Ishikawa (cell line): Measurements from ENCODE around the gene DLGAP4.
A peak's percentile ranks its signal among the peaks of the same experiment; 100 is the strongest.

Experiments used
- CEBPB ChIP-seq: IDR thresholded peaks from 2 replicates; pipeline ENCODE4 v1.6.1; 2012
- CREB1 ChIP-seq: IDR thresholded peaks from 2 replicates; pipeline ENCODE4 v1.6.1; 2012; ENCODE audit warnings: low read depth
- EGR1 ChIP-seq: IDR thresholded peaks from 2 replicates; pipeline ENCODE4 v1.6.1; 2012
- EP300 ChIP-seq: IDR thresholded peaks from 2 replicates; pipeline ENCODE4 v1.6.1; 2012; ENCODE audit warnings: borderline replicate concordance
- FOXM1 ChIP-seq: IDR thresholded peaks from 2 replicates; pipeline ENCODE4 v1.6.1; 2012; ENCODE audit warnings: low read depth, borderline replicate concordance
- MAX ChIP-seq: IDR thresholded peaks from 2 replicates; pipeline ENCODE4 v1.6.1; 2012
- NFIC ChIP-seq: IDR thresholded peaks from 2 replicates; pipeline ENCODE4 v1.6.1; 2012
- RAD21 ChIP-seq: IDR thresholded peaks from 2 replicates; pipeline ENCODE4 v1.6.1; 2012; ENCODE audit warnings: low read depth
- REST ChIP-seq: IDR thresholded peaks from 2 replicates; pipeline ENCODE4 v1.6.1; 2012; ENCODE audit warnings: low read depth, mild to moderate bottlenecking
- TAF1 ChIP-seq: IDR thresholded peaks from 2 replicates; pipeline ENCODE4 v1.6.1; 2012; ENCODE audit warnings: low read depth, mild to moderate bottlenecking
- TCF12 ChIP-seq: IDR thresholded peaks from 2 replicates; pipeline ENCODE4 v1.6.1; 2012; ENCODE audit warnings: low read depth
- TEAD4 ChIP-seq: IDR thresholded peaks from 2 replicates; pipeline ENCODE4 v1.6.1; 2012
- USF1 ChIP-seq: IDR thresholded peaks from 2 replicates; pipeline ENCODE4 v1.6.1; 2012
- YY1 ChIP-seq: IDR thresholded peaks from 2 replicates; pipeline ENCODE4 v1.6.1; 2012; ENCODE audit warnings: low read depth
- ZBTB7A ChIP-seq: IDR thresholded peaks from 2 replicates; pipeline ENCODE4 v1.6.1; 2012; ENCODE audit warnings: low read depth

Gene DLGAP4

GRCh38 chr20:36342331-36343120, 36.4 kb downstream of the DLGAP4 start:
- TF ChIP-seq MAX, result no peak

GRCh38 chr20:36343641-36344040, 37.5 kb downstream of the DLGAP4 start:
- TF ChIP-seq FOXM1 (no peak), CREB1 (no peak), TCF12 (no peak), TAF1 (no peak), CEBPB (no peak), REST (no peak), EGR1 (no peak), NFIC (no peak), USF1 (no peak), TEAD4 (no peak), EP300 (no peak), YY1 (no peak), MAX (no peak)

GRCh38 chr20:36344517-36345132, 38.5 kb downstream of the DLGAP4 start:
- TF ChIP-seq REST (peak; percentile 98), CEBPB (no peak)

- no peak for TF ChIP-seq TAF1
- TF ChIP-seq RAD21, result no peak
- TF ChIP-seq MAX, result no peak
- TF ChIP-seq YY1, result no peak
- no peak for TF ChIP-seq NFIC
- TF ChIP-seq FOXM1, result no peak
- no peak for TF ChIP-seq CREB1
These were observed 40.1 kb downstream of the DLGAP4 start for GRCh38 chr20:36346256-36346655.

GRCh38 chr20:36349384-36350170, 43.4 kb downstream of the DLGAP4 start:
- TF ChIP-seq MAX, result no peak
- no peak for TF ChIP-seq FOXM1
- TF ChIP-seq USF1, result no peak
- TF ChIP-seq TCF12, result no peak
- no peak for TF ChIP-seq RAD21
- TF ChIP-seq ZBTB7A, result no peak
- no peak for TF ChIP-seq EP300

- TF ChIP-seq FOXM1 (no peak), ZBTB7A (no peak), RAD21 (no peak)
These were observed 44.3 kb downstream of the DLGAP4 start for GRCh38 chr20:36350439-36350838.
